Measurements from ENCODE around the gene ASF1B. TPM values are rescaled to one million over a fixed set of nuclear protein-coding genes. Genes with fewer than 3 reads are reported as not detected.
A peak's percentile ranks its signal among the peaks of the same experiment; 100 is the strongest.

Gene ASF1B
- total and polyA plus RNA-seq, 2 experiments from 2014 or later, result 33.3 to 36.9 TPM

- TF ChIP-seq ZNF462 (CRISPR knock-in tag; IDR thresholded peaks at IDR 0.05), result no peak
Observed at GRCh38 chr19:14118165-14119051, 18.0 kb downstream of the ASF1B start (continued).

- H3K4me3 Mint-ChIP-seq, result peak within 1 kb of the TSS; percentile 84
- H3K27ac ChIP-seq (ENCODE audit: low read depth), result peak within 1 kb of the TSS; percentile 88
- H3K27me3 Mint-ChIP-seq (ENCODE audit: insufficient read depth, low read depth, poor library complexity), result peaks cover 14% of the 10 kb centered on the region
- H4K20me1 ChIP-seq (replicated peaks; ENCODE audit: insufficient read depth), result peaks cover 14% of the 10 kb centered on the region
- peak within 1 kb of the TSS; percentile 79 for H3K4me3 ChIP-seq
- peaks cover 34% of the 10 kb centered on the region for H3K4me1 Mint-ChIP-seq
- H3K27me3 ChIP-seq (ENCODE audit: insufficient read depth), result no peaks in the 10 kb centered on the region
- H3K4me1 ChIP-seq (ENCODE audit: insufficient read depth), result peaks cover 37% of the 10 kb centered on the region
- peaks cover 20% of the 10 kb centered on the region for H3K36me3 Mint-ChIP-seq (ENCODE audit: low read depth)
- H3K9me2 ChIP-seq (ENCODE audit: insufficient read depth), result no peaks in the 10 kb centered on the region
- 0 out of 2 replicates have a peak within 1 kb of the TSS, but pooled peaks have one; percentile 72 for H2AFZ ChIP-seq
- peak; percentile 99 for DNase-seq (ENCODE audit: low spot score)
- no peaks in the 10 kb centered on the region; the same call in 2 of the 3 replicates for H3K9me3 Mint-ChIP-seq
- no peaks in the 10 kb centered on the region; the same call in 1 of the 2 replicates for H3K36me3 ChIP-seq (ENCODE audit: insufficient read depth)
- peaks cover 17% of the 10 kb centered on the region for H3K79me2 ChIP-seq (replicated peaks; ENCODE audit: insufficient read depth)
- no peak for TF ChIP-seq JUNB (IDR thresholded peaks at IDR 0.05; ENCODE audit: unreplicated experiment)
- TF ChIP-seq POLR2AphosphoS5 (IDR thresholded peaks at IDR 0.05; ENCODE audit: low read depth), result peak; percentile 65
- no peak for TF ChIP-seq ZNF331 (CRISPR knock-in tag; IDR thresholded peaks at IDR 0.05; ENCODE audit: low read depth)
- no peak for TF ChIP-seq ETS1 (IDR thresholded peaks at IDR 0.05)
- no peak for TF ChIP-seq CTCF (conservative IDR thresholded peaks at IDR 0.05; ENCODE audit: low read depth in 2 of 2)
- no peak for TF ChIP-seq EZH2phosphoT487 (IDR thresholded peaks at IDR 0.05; ENCODE audit: unreplicated experiment)
- peak; percentile 89 for TF ChIP-seq CREB1 (CRISPR knock-in tag; IDR thresholded peaks at IDR 0.05; ENCODE audit: low read depth)
- peak within 1 kb of the TSS; percentile 84 for H3K27ac Mint-ChIP-seq
- H3K4me2 ChIP-seq, result peak within 1 kb of the TSS; percentile 92
- peaks cover 26% of the 10 kb centered on the region for H3F3A ChIP-seq (replicated peaks; ENCODE audit: low read depth)
- ATAC-seq, result peak; percentile 93
Observed at GRCh38 chr19:14117668-14118164, 18.7 kb downstream of the ASF1B start, which contains the start of gene PRKACA. Gene PRKACA, minus strand, starts transcription at chr19:14117762. Its CDS starts 215 bp downstream, at chr19:14117547.

Data from GM23338 (cell line).